ENCODE results near the gene FSTL5. TPM values are rescaled to one million over a fixed set of nuclear protein-coding genes. Genes with fewer than 3 reads are reported as not detected.

The FSTL5 gene
- total and polyA plus RNA-seq, 2 of the 8 experiments (the other 6 are each of a cell fraction or from before 2014, with no cell fraction given): 0.09 to 0.32 TPM

GRCh38 chr4:162117051-162117450, 46.7 kb downstream of the FSTL5 start (continued):
- TF ChIP-seq CHD7 (IDR thresholded peaks at IDR 0.05; ENCODE audit: insufficient replicate concordance, low read length) (no peak), SRF (IDR thresholded peaks at IDR 0.05; ENCODE audit: low read depth, low read length) (no peak), HDAC2 (IDR thresholded peaks at IDR 0.05; ENCODE audit: borderline replicate concordance in 1 of 2, low read depth in 2 of 2, low read length in 2 of 2) (no peak), EGR1 (IDR thresholded peaks at IDR 0.05; ENCODE audit: borderline replicate concordance, low read depth, low read length) (no peak), ATF2 (IDR thresholded peaks at IDR 0.05; ENCODE audit: low read length) (no peak)

All from H1 (cell line).